AG04450 (cell line): ENCODE data around the gene CFAP221. TPM values are rescaled to one million over a fixed set of nuclear protein-coding genes. Genes with fewer than 3 reads are reported as not detected.

Source experiments
- CTCF ChIA-PET: fragments of 300-600, 350-600 bp; formaldehyde crosslinking; extraction: SDS; loops from one replicate; lab custom pipeline; 2022; ENCODE audit warnings: antibody characterized with exemption, inconsistent platforms; lab: Charles Lee
- POLR2A ChIA-PET: fragments of 350-600 bp; formaldehyde crosslinking; extraction: SDS; loops from one replicate; lab custom pipeline; 2021; ENCODE audit warnings: antibody characterized with exemption, inconsistent platforms; lab: Yijun Ruan, JAX
- DNase-seq: peaks from one replicate; pipeline ENCODE4 v3.0.0-alpha.2; 2011; ENCODE audit warnings: low read depth, low spot score
- H3K27ac ChIP-seq: one replicate; pipeline ENCODE4 v1.5.1; 2012; ENCODE audit warnings: low read depth, low read length, control low read depth
- H3K27me3 ChIP-seq: one replicate; pipeline ENCODE4 v1.6.0; 2012; ENCODE audit warnings: low read length; ENCODE audit not compliant: control insufficient read depth, insufficient read depth
- H3K4me3 ChIP-seq: 2 replicates; pipeline ENCODE4 v1.5.1; 2011; ENCODE audit warnings: mild to moderate bottlenecking, low read depth, low read length, control low read depth
- H3K9me3 ChIP-seq: 2 replicates; pipeline ENCODE4 v1.5.1; 2012; ENCODE audit warnings: low read length; ENCODE audit not compliant: control insufficient read depth, insufficient read depth
- polyA plus RNA-seq: library from polyadenylated mRNA; depleted of rRNA; stranded (reverse); fragments of >200 nt; gene quantifications from 2 replicates; pipeline ENCODE4 v1.2.3, GENCODE V29; 2011
- TF ChIP-seq, protein P1 (sequence below): IDR thresholded peaks from 2 replicates; pipeline ENCODE4 v1.5.1; 2011; ENCODE audit warnings: low read depth, low read length, control low read depth, inconsistent platforms

CFAP221 gene
- polyA plus RNA-seq, 1 experiment: not detected

DNA sequence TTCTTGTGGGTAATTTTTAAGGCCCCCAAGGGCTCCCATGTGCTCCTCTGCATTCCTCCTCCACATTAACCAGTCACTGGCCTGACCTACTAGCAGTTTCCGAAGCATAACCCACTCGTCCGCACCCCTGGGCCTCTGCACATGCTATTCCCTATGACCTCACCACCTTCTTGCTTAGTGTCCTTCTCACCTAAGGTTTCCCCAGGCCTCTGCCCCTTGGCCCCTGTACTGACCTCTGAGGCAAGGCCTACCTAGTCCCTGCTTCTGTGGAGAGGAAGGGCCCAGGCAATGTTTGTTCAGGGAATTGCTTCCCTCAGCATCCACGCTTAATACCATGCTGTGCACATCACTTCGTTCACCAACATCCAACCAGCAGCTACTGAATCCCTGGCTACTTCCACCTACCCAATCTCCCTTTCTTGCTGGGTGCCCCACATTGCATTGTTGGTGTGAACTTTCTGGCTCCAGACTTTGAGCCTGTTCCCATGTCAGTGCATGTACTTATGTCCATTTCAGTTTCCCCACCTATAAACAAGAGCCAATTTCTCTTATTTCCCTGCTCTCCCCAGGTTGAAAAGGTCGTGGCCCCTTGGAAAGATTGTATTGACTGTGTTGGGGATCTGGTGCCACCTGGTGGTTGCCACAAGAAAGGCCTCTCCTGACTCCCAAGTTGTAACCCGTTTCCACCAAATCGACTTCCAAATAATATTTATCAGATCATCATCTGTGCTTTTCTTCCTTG lies 115.5 kb downstream of the CFAP221 start:
- POLR2A ChIA-PET: no interaction called here
- DNase-seq: no peak
- CTCF ChIA-PET: interaction anchor here (2.4 to 3.9 kb wide), 4 partner anchors 9 to 18 kb away, joined by 12 to 52 read pairs (median 18); no protein-coding TSS in a partner anchor

DNA sequence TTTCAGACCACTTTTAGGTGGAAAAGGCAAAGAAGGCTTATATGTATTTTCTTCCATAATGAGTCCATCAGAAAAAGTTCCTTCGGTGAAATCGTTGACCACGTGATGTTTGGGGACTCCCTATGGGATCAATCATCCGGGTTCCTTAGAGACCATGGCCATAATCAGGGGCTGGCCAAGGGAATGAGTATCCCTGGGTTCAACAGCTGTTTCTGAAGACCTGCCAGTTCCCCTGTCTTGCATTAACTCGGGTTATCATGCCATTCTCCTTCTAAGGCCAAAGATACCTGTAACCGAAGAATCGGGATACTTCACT lies 116.1 kb downstream of the CFAP221 start:
- ChIA-PET POLR2A (no interaction called here), CTCF (interaction anchor here (0.6 to 3.9 kb wide), 8 partner anchors 9 to 254 kb away, joined by 3 to 52 read pairs (median 8); no protein-coding TSS in a partner anchor)
- no peak for DNase-seq
- Histone ChIP-seq H3K27me3 (peaks cover 9% of the 10 kb centered on the region), H3K9me3 (no peaks in the 10 kb centered on the region), H3K27ac (no peak overlapping the region), H3K4me3 (no peak overlapping the region)
- TF ChIP-seq, protein P1, sequence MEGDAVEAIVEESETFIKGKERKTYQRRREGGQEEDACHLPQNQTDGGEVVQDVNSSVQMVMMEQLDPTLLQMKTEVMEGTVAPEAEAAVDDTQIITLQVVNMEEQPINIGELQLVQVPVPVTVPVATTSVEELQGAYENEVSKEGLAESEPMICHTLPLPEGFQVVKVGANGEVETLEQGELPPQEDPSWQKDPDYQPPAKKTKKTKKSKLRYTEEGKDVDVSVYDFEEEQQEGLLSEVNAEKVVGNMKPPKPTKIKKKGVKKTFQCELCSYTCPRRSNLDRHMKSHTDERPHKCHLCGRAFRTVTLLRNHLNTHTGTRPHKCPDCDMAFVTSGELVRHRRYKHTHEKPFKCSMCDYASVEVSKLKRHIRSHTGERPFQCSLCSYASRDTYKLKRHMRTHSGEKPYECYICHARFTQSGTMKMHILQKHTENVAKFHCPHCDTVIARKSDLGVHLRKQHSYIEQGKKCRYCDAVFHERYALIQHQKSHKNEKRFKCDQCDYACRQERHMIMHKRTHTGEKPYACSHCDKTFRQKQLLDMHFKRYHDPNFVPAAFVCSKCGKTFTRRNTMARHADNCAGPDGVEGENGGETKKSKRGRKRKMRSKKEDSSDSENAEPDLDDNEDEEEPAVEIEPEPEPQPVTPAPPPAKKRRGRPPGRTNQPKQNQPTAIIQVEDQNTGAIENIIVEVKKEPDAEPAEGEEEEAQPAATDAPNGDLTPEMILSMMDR: no peak

More for the DNA sequence above, 115.5 kb downstream of the CFAP221 start:
- Histone ChIP-seq H3K4me3 (no peak overlapping the region), H3K9me3 (no peaks in the 10 kb centered on the region), H3K27me3 (peaks cover 13% of the 10 kb centered on the region), H3K27ac (no peak overlapping the region)
- TF ChIP-seq, protein P1: peak; percentile 91

DNA sequence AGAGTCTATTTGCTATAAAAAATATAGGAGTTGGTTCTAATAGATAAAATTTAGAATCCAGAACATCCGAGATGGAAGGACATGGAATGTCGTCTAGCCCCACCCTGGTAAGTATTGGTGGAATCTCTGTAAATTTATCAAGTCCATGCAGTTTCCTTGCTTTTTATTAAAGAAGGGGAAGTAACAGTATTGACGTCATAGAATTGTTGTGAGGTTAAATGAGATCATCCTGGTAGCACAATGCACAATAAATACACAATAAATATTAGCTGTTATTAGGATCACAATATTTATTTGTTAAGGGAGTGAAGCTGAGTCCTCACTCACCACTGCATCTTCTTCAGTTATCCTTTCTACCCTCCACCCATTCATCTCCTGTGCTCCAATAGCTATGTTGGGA lies 118.0 kb downstream of the CFAP221 start:
- Histone ChIP-seq H3K27me3 (no peaks in the 10 kb centered on the region), H3K4me3 (no peak overlapping the region), H3K9me3 (no peaks in the 10 kb centered on the region), H3K27ac (no peak overlapping the region)
- TF ChIP-seq, protein P1: no peak
- ChIA-PET POLR2A (interaction anchor here (0.6 kb wide), 1 partner anchor 17 kb away, joined by 4 read pairs; the partner anchor contains the start of gene TMEM177), CTCF (interaction anchor here (3.3 to 3.9 kb wide), 2 partner anchors 11 to 21 kb away, joined by 21 to 52 read pairs; no protein-coding TSS in a partner anchor)
- DNase-seq: no peak

DNA sequence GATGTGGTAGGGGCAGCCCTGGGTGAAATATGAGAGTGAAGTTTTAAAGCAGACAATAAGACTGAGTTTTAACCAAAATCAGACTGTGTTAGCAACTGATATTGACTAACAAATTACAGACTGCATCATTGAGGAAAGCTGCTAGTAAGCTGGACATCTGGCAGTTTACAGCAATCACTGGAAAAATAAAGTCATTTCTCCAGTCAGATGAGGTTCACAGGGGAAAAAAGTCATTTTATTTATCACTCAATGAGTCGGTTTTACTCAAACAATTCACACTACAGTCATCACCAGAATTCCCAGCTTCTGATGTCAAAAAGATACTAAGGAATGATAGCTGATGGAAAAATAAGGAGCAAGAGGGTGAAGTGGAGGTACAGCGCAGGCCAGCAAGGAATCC lies 124.3 kb downstream of the CFAP221 start:
- CTCF ChIA-PET: interaction anchor here (0.6 to 2.6 kb wide), 3 partner anchors 9 to 506 kb away, joined by 3 to 12 read pairs (median 4); no protein-coding TSS in a partner anchor

More for the DNA sequence above, 124.3 kb downstream of the CFAP221 start:
- POLR2A ChIA-PET: no interaction called here
- Histone ChIP-seq H3K27me3 (peaks cover 5% of the 10 kb centered on the region), H3K9me3 (no peaks in the 10 kb centered on the region), H3K27ac (no peak overlapping the region), H3K4me3 (no peak overlapping the region)
- TF ChIP-seq, protein P1: no peak
- DNase-seq: no peak
